Naive thymus-derived CD4-positive, alpha-beta T cell (primary cell): Measurements from ENCODE around the gene SGPP2. TPM values are rescaled to one million over a fixed set of nuclear protein-coding genes. Genes with fewer than 3 reads are reported as not detected.

ENCODE experiments used
- ATAC-seq: fragments of 150-1000 bp; cut with Tn5 transposase; 2 replicates; pipeline ENCODE4 v1.10.0; 2021; ENCODE audit warnings: mild to moderate bottlenecking, moderate library complexity
- CTCF ChIA-PET: fragments of 350-600 bp; sonication (Branson Sonifier 250); formaldehyde crosslinking; loops from one replicate; lab custom pipeline; 2021; ENCODE audit warnings: antibody characterized with exemption; lab: Charles Lee
- POLR2A ChIA-PET: fragments of 350-600 bp; sonication (Branson Sonifier 250); formaldehyde crosslinking; loops from one replicate; lab custom pipeline; 2021; ENCODE audit warnings: antibody characterized with exemption, inconsistent platforms; lab: Charles Lee
- DNase-seq, 9 donors: peaks; one replicate each; pipeline versions ENCODE4 v3.0.0 to v3.0.0-alpha.2; 2020 to 2022; ENCODE audit warnings: mixed read lengths in 1 of 9
- H3K27ac ChIP-seq: one replicate; pipeline ENCODE4 v1.7.0; 2013; ENCODE audit warnings: mild to moderate bottlenecking, low read depth, low read length, moderate library complexity
- H3K27me3 ChIP-seq, 2 donors: one replicate each; pipeline ENCODE4 v1.7.0; 2013; ENCODE audit warnings: low read length in 2 of 2, mild to moderate bottlenecking in 2 of 2, moderate library complexity in 2 of 2; ENCODE audit not compliant: control insufficient read depth in 2 of 2, insufficient read depth in 2 of 2
- H3K36me3 ChIP-seq, 3 experiments: 1 replicate in 2 of 3; 2 replicates in 1 of 3; pipeline ENCODE4 v1.7.0; 2013; ENCODE audit warnings: low read length in 3 of 3, mild to moderate bottlenecking in 3 of 3, moderate library complexity in 1 of 3; ENCODE audit not compliant: insufficient read depth in 3 of 3, control insufficient read depth in 2 of 3
- H3K4me1 ChIP-seq, 2 donors: one replicate each; pipeline ENCODE4 v1.7.0; 2013; ENCODE audit warnings: low read length in 2 of 2, mild to moderate bottlenecking in 2 of 2, moderate library complexity in 1 of 2; ENCODE audit not compliant: control insufficient read depth in 2 of 2, insufficient read depth in 2 of 2
- H3K4me3 ChIP-seq: 2 replicates; pipeline ENCODE4 v1.7.0; 2013; ENCODE audit warnings: mild to moderate bottlenecking, low read length
- H3K9me3 ChIP-seq, 3 experiments: 1 replicate in 2 of 3; 2 replicates in 1 of 3; pipeline ENCODE4 v1.7.0; 2013; ENCODE audit warnings: low read length in 3 of 3; ENCODE audit not compliant: control insufficient read depth in 2 of 3
- H3K27ac Mint-ChIP-seq, 9 donors: one replicate each; pipeline ENCODE4 v1.8.0; 2020 to 2022; ENCODE audit warnings: mixed read lengths in 9 of 9, mild to moderate bottlenecking in 8 of 9, moderate library complexity in 5 of 9, inconsistent platforms in 2 of 9
- H3K27me3 Mint-ChIP-seq, 5 donors: one replicate each; pipeline ENCODE4 v1.8.0; 2021 to 2022; ENCODE audit warnings: mixed read lengths in 5 of 5, mild to moderate bottlenecking in 1 of 5
- H3K36me3 Mint-ChIP-seq, 5 donors: one replicate each; pipeline ENCODE4 v1.8.0; 2020 to 2022; ENCODE audit warnings: mixed read lengths in 5 of 5, mild to moderate bottlenecking in 3 of 5, inconsistent platforms in 1 of 5
- H3K4me1 Mint-ChIP-seq, 7 donors: one replicate each; pipeline ENCODE4 v1.8.0; 2020 to 2022; ENCODE audit warnings: mixed read lengths in 7 of 7, mild to moderate bottlenecking in 3 of 7, inconsistent platforms in 1 of 7
- H3K4me3 Mint-ChIP-seq, 10 donors: one replicate each; pipeline ENCODE4 v1.8.0; 2020 to 2022; ENCODE audit warnings: mild to moderate bottlenecking in 10 of 10, mixed read lengths in 10 of 10, moderate library complexity in 6 of 10, inconsistent platforms in 2 of 10
- H3K9me3 Mint-ChIP-seq, 11 donors: one replicate each; pipeline ENCODE4 v1.8.0; 2020 to 2022; ENCODE audit warnings: mixed read lengths in 11 of 11, mild to moderate bottlenecking in 4 of 11, inconsistent platforms in 1 of 11, moderate library complexity in 1 of 11
- intact Hi-C, 2 donors: fragments of 100-400 bp; cut with micrococcal nuclease; formaldehyde crosslinking; loops; one replicate each; pipeline ENCODE4 v1.15.1; 2023
- polyA plus RNA-seq, 2 donors: library from polyadenylated mRNA; unstranded; fragments of 300-500 nt; fragmentation: Illumina TruSeq; gene quantifications; one replicate each; pipeline ENCODE4 v1.2.3, GENCODE V29; 2021
- total RNA-seq, 6 experiments: library from RNA in 5 of 6; stranded (reverse) in 5 of 6; gene quantifications; 1 replicate in 5 of 6; 2 replicates in 1 of 6; pipeline ENCODE4 v1.2.3 and lab custom pipeline; 2021 to 2026

SGPP2 gene
- total and polyA plus RNA-seq, 7 experiments from 2014 or later: 0.05 to 5.8 (median 0.68) TPM

DNA sequence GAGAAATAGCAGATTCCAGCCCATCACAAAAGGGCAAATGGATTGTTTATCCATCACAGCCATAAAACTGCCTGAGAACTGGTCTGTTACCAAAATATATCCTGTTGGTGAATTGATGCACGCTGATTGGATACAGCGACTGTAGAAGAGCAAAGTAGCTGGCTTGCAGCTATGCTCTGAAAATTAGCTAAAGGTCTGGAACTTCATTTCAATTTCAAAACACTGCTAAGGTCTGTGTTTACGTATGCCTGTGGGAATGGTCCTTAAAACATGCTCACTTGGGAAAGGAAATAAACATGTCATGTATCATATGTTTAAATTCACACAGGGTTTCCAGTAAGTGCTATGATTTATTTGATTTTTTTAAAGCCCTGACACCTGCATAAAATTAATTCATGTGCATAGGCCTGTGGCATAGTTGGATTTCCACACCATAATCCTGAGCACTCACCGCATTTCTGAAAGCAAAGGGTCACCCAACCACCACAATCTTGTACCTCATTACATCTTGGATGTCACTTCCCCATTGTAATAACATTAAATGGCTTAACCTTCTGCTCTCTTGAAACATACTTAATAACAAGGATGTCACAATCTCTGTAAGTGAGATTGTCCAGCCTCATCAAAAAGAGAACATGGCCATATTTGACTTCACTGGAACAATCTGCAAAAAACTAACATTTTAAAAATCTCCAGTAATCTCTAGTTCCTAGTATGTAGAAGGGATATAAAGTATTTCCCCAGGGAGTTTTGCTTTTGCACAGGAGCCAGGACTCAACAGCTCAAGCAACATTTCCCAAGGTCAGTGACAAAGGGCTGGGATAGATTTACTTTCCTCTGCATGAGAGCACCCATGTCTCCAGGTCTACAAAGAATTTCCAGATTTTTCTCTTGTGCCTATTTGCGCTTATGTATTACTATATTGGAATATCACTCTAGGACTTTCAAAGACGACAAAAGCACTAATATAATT lies 121.8 kb downstream of the SGPP2 start:
- H3K9me3 Mint-ChIP-seq: no peaks in the 10 kb centered on the region
- no peaks in the 10 kb centered on the region for H3K4me1 ChIP-seq
- ATAC-seq (no peak), DNase-seq (no peak)
- no peaks in the 10 kb centered on the region for H3K36me3 Mint-ChIP-seq
- no peak overlapping the region for H3K27ac Mint-ChIP-seq
- POLR2A ChIA-PET: no interaction called here
- H3K4me1 Mint-ChIP-seq: no peaks in the 10 kb centered on the region
- no peaks in the 10 kb centered on the region for H3K27me3 ChIP-seq
- no peaks in the 10 kb centered on the region for H3K36me3 ChIP-seq
- intact Hi-C loops: no loop called here
- H3K9me3 ChIP-seq: no peaks in the 10 kb centered on the region
- no peak overlapping the region for H3K27ac ChIP-seq
- CTCF ChIA-PET: no interaction called here
- H3K4me3 Mint-ChIP-seq: no peak overlapping the region
- no peak overlapping the region for H3K4me3 ChIP-seq
- H3K27me3 Mint-ChIP-seq: peaks cover 7 to 50% (median 21%) of the 10 kb centered on the region in 5 donors

DNA sequence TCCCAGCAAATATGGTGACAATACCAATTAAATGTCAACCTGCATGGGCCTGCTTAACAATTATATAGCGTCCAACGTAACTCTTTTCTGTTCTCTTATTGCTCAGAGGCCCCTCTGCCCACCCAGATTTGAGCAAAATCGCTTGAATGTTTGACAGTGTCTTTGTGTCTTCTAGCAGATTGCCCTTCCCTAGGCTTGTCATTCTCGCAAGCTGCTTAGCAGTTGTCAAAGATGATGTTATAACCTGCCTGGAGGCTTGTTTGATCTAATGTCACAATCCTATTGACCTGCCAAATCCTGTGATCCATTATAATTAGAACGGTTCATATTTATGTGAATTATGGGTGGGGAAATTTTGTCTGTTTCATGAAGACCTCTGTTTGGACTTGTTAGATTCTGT lies 122.7 kb downstream of the SGPP2 start:
- Mint-ChIP-seq H3K27me3 (peaks cover 8 to 54% (median 23%) of the 10 kb centered on the region in 5 donors), H3K27ac (no peak overlapping the region), H3K4me1 (no peaks in the 10 kb centered on the region), H3K4me3 (no peak overlapping the region), H3K36me3 (no peaks in the 10 kb centered on the region), H3K9me3 (no peaks in the 10 kb centered on the region)
- DNase-seq: no peak
- ChIA-PET CTCF (no interaction called here), POLR2A (no interaction called here)
- H3K4me1 ChIP-seq: no peaks in the 10 kb centered on the region
- intact Hi-C loops: no loop called here
- H3K9me3 ChIP-seq: no peaks in the 10 kb centered on the region
- H3K36me3 ChIP-seq: no peaks in the 10 kb centered on the region
- H3K4me3 ChIP-seq: no peak overlapping the region
- no peak for ATAC-seq
- H3K27me3 ChIP-seq: no peaks in the 10 kb centered on the region
- H3K27ac ChIP-seq: no peak overlapping the region

DNA sequence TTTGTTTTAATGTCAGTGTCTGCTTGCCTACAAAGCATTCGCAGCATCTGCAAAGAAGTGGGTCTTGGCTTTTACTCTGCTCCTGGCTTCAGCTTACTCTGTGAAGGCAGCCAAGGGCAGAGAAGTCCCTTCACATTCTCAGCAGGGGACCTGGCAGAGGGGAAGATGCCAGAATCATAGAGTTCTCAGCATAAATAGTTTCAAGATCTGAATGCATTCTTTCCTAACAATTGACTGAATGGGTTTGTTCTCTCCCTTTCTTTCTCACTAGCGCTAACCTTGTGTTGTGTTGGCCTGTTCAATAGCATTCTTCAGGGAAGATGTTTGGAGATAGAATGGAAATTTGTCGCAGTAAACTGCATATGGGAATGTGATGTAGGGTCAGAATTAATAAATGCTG lies 124.6 kb downstream of the SGPP2 start:
- no peak overlapping the region for H3K4me3 ChIP-seq
- DNase-seq: no peak
- peaks cover 10 to 51% (median 32%) of the 10 kb centered on the region in 5 donors for H3K27me3 Mint-ChIP-seq

GRCh38 chr2:222554517-222554916 lies 130.2 kb downstream of the SGPP2 start:
- Histone ChIP-seq H3K27ac (no peak overlapping the region), H3K27me3 (peaks cover 0 to 4% of the 10 kb centered on the region in 2 donors), H3K4me1 (no peaks in the 10 kb centered on the region), H3K36me3 (no peaks in the 10 kb centered on the region), H3K4me3 (no peak overlapping the region), H3K9me3 (no peaks in the 10 kb centered on the region)
- H3K4me1 Mint-ChIP-seq: no peaks in the 10 kb centered on the region
- no peak for DNase-seq
- intact Hi-C loops: no loop called here
- ATAC-seq: no peak
- H3K27me3 Mint-ChIP-seq: peaks cover 5 to 33% (median 29%) of the 10 kb centered on the region in 5 donors
- H3K9me3 Mint-ChIP-seq: peaks cover 0 to 4% (median 0%) of the 10 kb centered on the region in 11 donors
- H3K36me3 Mint-ChIP-seq: no peaks in the 10 kb centered on the region
- ChIA-PET POLR2A (no interaction called here), CTCF (no interaction called here)
- H3K27ac Mint-ChIP-seq: no peak overlapping the region
- H3K4me3 Mint-ChIP-seq: no peak overlapping the region

More for the DNA sequence above, 124.6 kb downstream of the SGPP2 start:
- Histone ChIP-seq H3K4me1 (no peaks in the 10 kb centered on the region), H3K27me3 (peaks cover 0 to 4% of the 10 kb centered on the region in 2 donors), H3K9me3 (no peaks in the 10 kb centered on the region), H3K36me3 (no peaks in the 10 kb centered on the region), H3K27ac (no peak overlapping the region)
- no peak overlapping the region for H3K27ac Mint-ChIP-seq
- no peaks in the 10 kb centered on the region for H3K36me3 Mint-ChIP-seq
- no peak overlapping the region for H3K4me3 Mint-ChIP-seq
- ChIA-PET CTCF (no interaction called here), POLR2A (no interaction called here)
- intact Hi-C loops: no loop called here
- H3K4me1 Mint-ChIP-seq: no peaks in the 10 kb centered on the region
- ATAC-seq: no peak
- no peaks in the 10 kb centered on the region for H3K9me3 Mint-ChIP-seq

DNA sequence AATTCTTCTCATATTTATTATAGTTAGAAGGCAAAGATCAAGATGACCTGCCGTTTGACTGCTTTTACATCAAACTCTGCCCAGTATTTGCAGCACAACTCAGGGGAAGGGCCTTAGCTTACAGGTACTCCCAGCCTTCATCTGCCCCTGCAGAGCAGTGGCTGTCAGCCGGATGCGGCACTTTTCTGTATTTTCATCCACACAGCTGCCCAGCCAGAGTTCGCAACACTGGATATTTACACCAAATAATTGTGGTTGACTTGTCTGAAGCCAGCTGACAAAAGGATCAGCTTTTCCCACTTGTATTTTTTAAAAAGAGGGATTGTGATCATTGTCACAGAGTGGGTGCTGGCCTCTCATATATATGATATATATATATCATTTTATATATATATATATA lies 136.8 kb downstream of the SGPP2 start:
- Histone ChIP-seq H3K4me1 (no peaks in the 10 kb centered on the region), H3K27me3 (no peaks in the 10 kb centered on the region), H3K27ac (no peak overlapping the region), H3K4me3 (no peak overlapping the region), H3K9me3 (no peaks in the 10 kb centered on the region), H3K36me3 (no peaks in the 10 kb centered on the region)
- DNase-seq: no peak
- Mint-ChIP-seq H3K4me3 (no peak overlapping the region), H3K4me1 (peaks cover 0 to 2% (median 0%) of the 10 kb centered on the region in 7 donors), H3K27me3 (peaks cover 0 to 4% (median 0%) of the 10 kb centered on the region in 5 donors), H3K36me3 (peaks cover 0 to 25% (median 0%) of the 10 kb centered on the region in 5 donors), H3K27ac (no peak overlapping the region), H3K9me3 (peaks cover 0 to 3% (median 0%) of the 10 kb centered on the region in 11 donors)
- CTCF ChIA-PET: interaction anchor here (1.6 kb wide), 1 partner anchor 243 kb away, joined by 4 read pairs; no protein-coding TSS in a partner anchor
- no peak for ATAC-seq
- intact Hi-C loops: loop anchor here in 1 of 2 donors (5.0 kb wide), 2 partner anchors 139 to 504 kb away; partner anchors contain the start of gene SGPP2
- POLR2A ChIA-PET: no interaction called here

DNA sequence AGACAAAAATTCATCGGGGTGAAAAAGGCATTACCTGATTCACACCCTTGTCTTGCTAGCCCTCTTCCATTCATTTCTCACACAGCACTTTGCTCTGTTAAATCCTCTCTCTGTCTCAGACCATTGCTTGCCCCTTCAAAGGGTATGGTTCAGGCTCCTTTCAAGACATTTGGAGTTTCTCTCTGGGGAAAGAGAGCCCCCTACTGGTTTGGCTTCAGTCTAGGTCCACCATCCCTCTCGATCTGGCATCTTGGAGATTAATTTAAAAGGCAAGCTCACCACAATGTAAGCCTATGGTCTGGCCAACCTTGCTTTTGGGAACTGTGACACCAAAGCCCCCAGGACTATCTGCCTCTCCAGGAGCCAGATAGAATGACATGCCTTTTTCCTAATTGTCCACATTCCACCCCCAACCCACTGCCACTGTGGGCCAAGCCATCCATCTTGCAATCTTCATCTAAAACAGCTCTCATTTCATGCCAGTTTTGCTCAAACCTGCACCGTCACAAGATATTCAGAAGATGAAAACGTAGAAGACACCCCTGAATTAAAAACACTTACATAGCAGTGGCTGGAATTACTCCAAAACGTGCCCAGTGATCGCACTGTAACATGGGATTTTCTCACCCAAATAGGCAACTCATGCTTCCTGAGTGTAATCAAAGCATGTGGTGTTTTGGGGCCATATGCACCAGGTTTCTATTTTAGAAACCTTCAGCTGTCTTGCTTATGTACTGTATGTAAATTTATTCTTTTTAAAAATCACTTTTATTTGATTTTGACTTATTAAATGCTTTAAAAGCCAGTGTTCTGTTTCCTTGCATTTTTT lies 137.7 kb downstream of the SGPP2 start:
- H3K27ac Mint-ChIP-seq: no peak overlapping the region

More for the DNA sequence above, 137.7 kb downstream of the SGPP2 start:
- Mint-ChIP-seq H3K4me3 (no peak overlapping the region), H3K9me3 (peaks cover 0 to 2% (median 0%) of the 10 kb centered on the region in 11 donors), H3K27me3 (peaks cover 0 to 2% (median 0%) of the 10 kb centered on the region in 5 donors), H3K36me3 (peaks cover 0 to 34% (median 0%) of the 10 kb centered on the region in 5 donors), H3K4me1 (peaks cover 0 to 2% (median 0%) of the 10 kb centered on the region in 7 donors)
- H3K36me3 ChIP-seq: peaks cover 0 to 5% (median 0%) of the 10 kb centered on the region in 3 experiments
- POLR2A ChIA-PET: no interaction called here
- no peaks in the 10 kb centered on the region for H3K27me3 ChIP-seq
- ATAC-seq (peak; percentile 52), DNase-seq (peak in 1 of 9 donors; percentile 5)
- no peaks in the 10 kb centered on the region for H3K9me3 ChIP-seq
- no peaks in the 10 kb centered on the region for H3K4me1 ChIP-seq
- no peak overlapping the region for H3K4me3 ChIP-seq
- intact Hi-C loops: loop anchor here in 1 of 2 donors (1.0 to 5.0 kb wide), 3 partner anchors 140 to 505 kb away; partner anchors contain the start of gene SGPP2
- no peak overlapping the region for H3K27ac ChIP-seq
- CTCF ChIA-PET: interaction anchor here (1.6 kb wide), 1 partner anchor 244 kb away, joined by 4 read pairs; no protein-coding TSS in a partner anchor
